Epithelial cell of esophagus (primary cell): ENCODE results near the gene MMP19.

ENCODE experiments used
- DNase-seq: peaks from one replicate; pipeline ENCODE4 v3.0.0; 2010; ENCODE audit warnings: low read depth
- H3K4me3 ChIP-seq: 2 replicates; pipeline ENCODE4 v1.5.1; 2011; ENCODE audit warnings: mild to moderate bottlenecking, low read length, control low read depth
- CTCF ChIP-seq: IDR thresholded peaks from 2 replicates; pipeline ENCODE4 v1.5.1; 2011; ENCODE audit warnings: low read depth, mild to moderate bottlenecking, low read length, control low read depth, inconsistent platforms; ENCODE audit not compliant: insufficient read depth; ENCODE audit errors: missing control alignments

Gene MMP19

GRCh38 chr12:55831447-55831815 lies 11.3 kb downstream of the MMP19 start:
- no peak for DNase-seq
- peak overlapping the region; percentile 63 for H3K4me3 ChIP-seq
- no peak for TF ChIP-seq CTCF

GRCh38 chr12:55830601-55831446 lies 11.9 kb downstream of the MMP19 start:
- peak overlapping the region; percentile 63 for H3K4me3 ChIP-seq
- no peak for TF ChIP-seq CTCF
- DNase-seq, result peak; percentile 48

- no peak for TF ChIP-seq CTCF
- peak; percentile 27 for DNase-seq
- H3K4me3 ChIP-seq, result peak overlapping the region; percentile 63
These were observed 12.7 kb downstream of the MMP19 start for GRCh38 chr12:55829967-55830600.

- peak overlapping the region; percentile 63 for H3K4me3 ChIP-seq
- DNase-seq, result no peak
- no peak for TF ChIP-seq CTCF
These were observed 14.4 kb downstream of the MMP19 start for GRCh38 chr12:55828357-55828756.

- TF ChIP-seq CTCF, result no peak
- H3K4me3 ChIP-seq, result no peak overlapping the region
- DNase-seq, result no peak
These were observed 14.9 kb downstream of the MMP19 start for GRCh38 chr12:55827806-55828205.

- TF ChIP-seq CTCF, result no peak
- no peak for DNase-seq
- no peak overlapping the region for H3K4me3 ChIP-seq
These were observed 18.0 kb downstream of the MMP19 start for GRCh38 chr12:55824726-55825125.
